Stimulated activated CD4-positive, alpha-beta T cell treated with anti-CD3 and anti-CD28 coated beads, Interleukin-12 subunit alpha, Interleukin-12 subunit beta, amount 100 ng/mL, for 4 hours (primary cell): ENCODE data around the gene IGFBP5.
A peak's percentile ranks its signal among the peaks of the same experiment; 100 is the strongest.

Source experiments
- DNase-seq: peaks from one replicate; pipeline ENCODE4 v3.0.0-alpha.2; 2020

IGFBP5 gene

DNA sequence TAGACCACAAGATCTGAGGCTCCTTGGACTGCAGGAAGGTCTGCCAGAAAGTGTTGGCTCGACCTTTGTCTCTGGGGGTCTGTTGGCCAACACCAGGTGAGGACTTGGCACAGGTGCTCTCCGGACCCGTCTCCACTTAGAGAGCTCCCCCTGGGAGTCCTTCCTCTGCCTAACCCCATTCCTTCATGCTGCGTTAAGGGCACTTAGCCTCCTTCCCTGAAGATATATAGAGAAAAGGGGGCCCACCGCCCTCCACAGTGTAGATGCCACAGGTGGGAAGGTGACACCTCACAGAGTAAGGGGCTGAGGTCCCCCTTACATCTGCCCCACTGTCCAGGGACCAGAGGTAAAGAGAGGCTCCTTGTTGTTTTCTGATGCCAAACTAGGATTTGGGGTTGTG is 8.2 kb downstream of the IGFBP5 start:
- no peak for DNase-seq

DNA sequence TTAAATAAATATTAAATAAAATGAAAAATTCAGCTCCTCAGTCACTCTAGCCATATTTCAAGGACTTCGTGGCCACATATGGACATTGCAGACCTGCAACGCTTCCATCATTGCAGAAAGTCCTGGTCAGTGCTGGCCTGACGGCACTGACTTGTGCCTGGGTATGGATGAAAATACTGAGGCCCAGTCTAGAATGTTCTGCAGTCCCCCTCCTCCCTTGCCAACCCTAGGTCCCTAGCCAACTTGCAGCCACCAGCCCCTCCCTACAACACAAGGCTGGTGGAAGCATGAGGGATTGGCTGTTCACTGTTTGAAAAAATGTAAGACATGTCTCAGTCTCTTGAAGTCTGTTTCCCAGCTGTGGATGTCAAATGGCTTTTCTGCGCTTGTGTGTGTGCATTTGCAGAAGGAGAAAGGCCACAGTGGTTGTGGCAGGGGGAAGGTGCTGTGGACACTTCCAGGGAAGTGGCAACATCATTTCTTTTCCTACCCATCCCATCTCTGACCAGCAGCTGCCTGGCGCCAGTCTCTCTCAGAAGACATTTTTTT is 9.9 kb downstream of the IGFBP5 start:
- no peak for DNase-seq

DNA sequence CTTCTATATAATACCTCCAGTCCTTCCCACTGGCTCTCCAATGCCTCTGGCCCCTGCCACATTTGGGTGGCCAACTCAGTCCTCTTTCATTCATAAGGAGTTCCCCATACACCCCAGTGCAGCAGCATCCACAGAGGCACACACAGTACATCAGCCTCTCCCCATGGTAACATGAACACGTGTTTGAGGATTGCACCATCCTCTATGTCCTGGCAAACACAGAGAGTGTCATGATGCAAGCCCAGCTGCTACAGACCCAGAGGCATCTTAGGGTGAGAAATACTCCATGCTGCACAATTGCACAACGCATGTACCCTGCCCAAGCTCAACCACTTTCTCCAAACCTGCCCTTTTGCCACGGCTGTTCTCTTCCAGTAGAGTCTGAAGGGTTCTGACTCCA is 11.5 kb downstream of the IGFBP5 start:
- no peak for DNase-seq

GRCh38 chr2:216681683-216682082 is 13.7 kb downstream of the IGFBP5 start:
- DNase-seq: no peak

DNA sequence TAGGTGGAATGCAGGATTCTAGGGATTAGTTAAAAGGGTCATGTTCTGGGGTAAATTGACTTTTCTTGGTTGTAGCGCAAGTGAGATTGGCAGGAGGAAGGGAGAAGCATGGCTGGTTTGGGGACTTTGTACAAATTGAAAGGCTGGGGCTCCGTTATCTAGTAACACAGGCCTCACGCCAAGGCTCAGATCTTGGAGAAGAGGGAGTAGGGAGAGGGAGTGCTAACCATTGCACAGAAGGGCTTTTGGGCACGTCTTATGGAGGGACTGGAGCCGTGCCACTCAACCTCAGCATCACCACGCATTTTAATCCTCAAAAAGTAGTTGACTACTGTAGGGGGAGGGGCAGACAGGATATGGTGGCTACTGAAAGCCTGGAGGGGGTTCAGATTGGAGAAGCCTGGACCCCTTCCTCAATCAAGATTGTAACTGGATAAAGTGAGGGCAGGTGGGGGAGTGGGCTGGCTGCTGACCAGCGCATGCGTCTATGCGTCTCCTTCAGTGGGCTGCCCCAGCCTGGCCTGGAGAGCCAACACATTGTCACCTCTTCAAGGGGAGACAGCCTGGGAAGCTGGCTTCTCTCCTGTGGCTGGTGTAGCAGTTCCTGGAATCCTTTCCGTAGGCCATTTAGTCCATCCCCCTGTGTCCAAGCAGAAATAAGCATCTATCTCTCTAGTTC is 14.3 kb downstream of the IGFBP5 start:
- no peak for DNase-seq

DNA sequence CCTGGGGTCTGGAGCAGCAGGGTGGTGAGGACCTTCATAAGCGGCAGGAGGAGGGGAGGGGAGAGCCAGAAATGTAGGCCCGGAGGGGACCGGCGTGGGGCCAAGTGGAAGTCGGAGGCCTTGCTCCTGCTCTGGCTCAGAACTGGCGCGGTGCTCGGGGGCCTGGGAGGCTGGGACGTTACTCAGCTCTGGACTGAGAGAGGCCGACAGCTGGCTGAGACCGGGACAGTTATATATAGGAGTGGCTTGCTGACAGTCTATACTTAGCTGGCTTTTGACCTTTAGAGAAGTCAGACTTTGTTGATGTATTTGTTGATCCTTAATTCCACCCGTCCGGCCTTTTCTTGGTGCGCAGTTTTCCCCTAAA is 15.7 kb downstream of the IGFBP5 start:
- no peak for DNase-seq

DNA sequence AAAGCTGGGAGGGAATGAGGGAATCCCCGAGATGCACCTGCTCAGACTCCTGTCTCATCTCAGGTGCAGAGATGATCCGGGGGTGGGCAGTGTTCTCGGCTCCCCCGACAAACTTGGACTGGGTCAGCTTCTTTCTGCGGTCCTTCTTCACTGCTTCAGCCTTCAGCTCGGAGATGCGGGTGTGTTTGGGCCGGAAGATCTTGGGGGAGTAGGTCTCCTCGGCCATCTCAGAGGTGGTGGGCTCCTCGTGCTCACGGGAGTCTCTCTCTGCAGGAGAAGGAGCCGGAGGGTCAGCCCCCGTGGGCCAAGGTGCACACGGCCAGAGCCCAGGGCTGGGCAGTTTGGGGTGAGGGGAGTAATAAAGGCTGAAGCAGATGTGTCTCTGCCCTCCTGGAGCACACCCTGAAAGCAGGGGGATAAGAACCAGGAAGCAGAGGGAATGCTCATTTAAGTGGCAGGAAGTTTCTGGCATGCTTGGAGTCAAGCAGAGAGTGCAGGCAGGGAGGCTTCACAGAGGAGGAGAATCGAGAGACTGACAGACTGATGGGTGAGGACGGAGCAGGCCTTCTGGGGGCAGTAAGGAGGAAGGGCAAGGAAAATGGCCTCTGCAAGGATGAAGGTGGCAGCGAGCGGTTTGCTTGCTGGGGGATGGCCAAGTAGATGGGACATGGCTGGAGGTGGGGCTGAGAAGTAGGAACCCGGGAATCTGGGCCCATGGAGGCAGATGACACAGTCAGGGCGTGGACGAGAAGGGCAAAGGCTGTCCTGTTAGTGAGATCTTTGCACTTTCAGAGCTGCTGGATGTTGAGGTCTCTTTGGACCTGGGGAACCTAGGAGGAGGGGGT is 16.3 kb downstream of the IGFBP5 start:
- no peak for DNase-seq

DNA sequence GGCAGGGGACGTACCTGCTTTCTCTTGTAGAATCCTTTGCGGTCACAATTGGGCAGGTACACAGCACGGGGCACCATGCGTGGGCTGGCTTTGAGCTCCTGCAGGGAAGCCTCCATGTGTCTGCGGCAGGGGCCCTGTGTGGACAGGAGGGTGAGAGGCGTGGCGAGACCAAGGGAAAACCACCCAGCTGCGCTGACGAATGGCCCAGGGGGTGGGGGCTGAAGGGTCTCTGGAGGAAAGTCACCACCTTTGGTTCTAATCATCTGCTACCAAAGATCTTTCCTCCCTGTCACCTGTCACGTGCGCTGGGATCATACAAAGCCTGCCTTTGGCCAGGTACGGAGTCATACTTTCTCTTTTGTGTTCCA is 17.3 kb downstream of the IGFBP5 start:
- DNase-seq: no peak

DNA sequence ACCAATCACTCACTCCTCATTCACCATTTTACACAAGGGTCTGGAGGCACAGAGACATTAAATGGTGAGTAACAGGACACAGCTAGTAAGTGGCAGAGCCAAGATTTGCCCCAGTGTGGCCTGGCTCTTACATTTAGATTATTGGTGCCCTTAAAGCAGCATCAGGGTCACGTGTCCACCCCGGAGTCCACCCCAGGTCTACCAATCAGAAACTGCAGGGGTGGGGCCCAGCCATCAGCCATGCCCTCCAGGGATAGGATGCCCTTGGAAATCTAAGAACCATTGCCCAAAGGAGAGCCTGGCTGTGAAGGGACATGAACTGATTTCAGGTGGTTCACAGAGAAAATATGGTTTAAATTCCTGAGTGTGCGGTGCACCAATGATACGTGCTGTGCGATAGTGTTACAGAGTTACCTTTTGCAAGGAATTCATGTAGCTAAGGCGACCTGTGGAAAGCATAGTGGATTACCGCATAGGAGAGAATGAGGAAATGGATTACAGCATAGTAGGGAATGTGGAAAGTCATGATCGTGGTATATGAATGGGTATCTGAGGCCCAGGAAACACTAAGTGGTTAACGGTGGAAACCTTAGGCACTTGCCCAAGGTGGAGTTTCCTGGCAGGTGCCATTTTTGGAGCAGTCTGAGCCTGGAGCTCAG is 17.8 kb downstream of the IGFBP5 start:
- DNase-seq: no peak

DNA sequence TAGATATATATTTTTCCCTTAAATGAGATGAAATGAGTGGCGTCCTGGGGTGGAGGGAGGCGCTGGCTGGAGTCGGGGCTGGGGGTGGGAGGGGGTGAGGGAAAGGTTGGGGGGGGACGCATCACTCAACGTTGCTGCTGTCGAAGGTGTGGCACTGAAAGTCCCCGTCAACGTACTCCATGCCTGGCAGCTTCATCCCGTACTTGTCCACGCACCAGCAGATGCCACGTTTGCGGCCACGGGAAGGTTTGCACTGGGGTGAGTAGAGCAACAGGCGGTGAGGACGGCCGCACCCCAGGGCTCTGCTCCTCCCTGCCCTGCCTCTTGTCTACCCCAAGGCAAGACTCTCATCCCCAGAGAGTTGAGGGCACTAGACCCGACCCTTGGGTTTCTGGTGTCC is 18.7 kb downstream of the IGFBP5 start:
- no peak for DNase-seq

- no peak for DNase-seq
These were observed 21.0 kb downstream of the IGFBP5 start for GRCh38 chr2:216674376-216674775.

DNA sequence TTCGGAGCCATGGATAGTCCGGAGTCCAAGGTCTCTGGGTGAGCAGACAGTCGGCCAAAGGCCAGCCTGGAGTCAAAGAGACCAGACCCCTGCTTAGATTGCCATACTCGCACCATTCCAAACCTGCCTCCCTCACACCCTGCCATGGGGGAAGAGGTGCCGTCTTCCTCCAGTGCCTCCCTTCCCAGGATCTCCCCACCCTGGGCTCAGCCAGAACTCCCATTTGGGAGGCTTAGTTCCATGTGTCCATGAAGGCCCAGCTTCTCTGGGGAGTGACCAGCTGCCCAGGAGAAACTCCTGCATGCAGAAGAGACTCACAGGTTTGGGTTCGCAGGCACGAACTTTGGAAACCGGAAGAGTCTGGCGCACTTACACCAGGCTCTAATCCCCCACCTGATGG is 21.7 kb downstream of the IGFBP5 start:
- DNase-seq: no peak

- no peak for DNase-seq
These were observed 22.3 kb downstream of the IGFBP5 start for GRCh38 chr2:216673021-216673420.

DNA sequence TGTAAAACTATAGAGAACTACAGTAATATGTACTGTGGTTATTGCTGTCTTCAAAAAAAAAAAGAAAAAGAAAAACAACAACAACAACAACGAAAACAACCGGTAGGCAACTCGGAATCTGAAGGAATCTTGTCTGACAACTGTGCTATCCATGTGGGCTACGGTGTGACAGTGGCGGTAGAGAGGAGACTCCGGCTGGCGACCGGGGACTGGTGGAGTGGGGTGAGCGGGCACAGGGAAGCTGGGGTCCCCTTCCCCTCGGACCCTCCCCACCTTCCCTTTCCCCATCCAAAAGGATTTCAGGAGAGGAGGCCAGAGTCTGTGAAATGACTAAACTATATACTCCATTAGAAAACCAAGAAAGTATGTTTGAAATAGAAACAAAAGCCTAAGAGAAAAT is 22.9 kb downstream of the IGFBP5 start:
- DNase-seq: no peak

GRCh38 chr2:216671791-216672343 is 23.5 kb downstream of the IGFBP5 start:
- no peak for DNase-seq

- no peak for DNase-seq
These were observed 24.3 kb downstream of the IGFBP5 start for GRCh38 chr2:216671081-216671411.

GRCh38 chr2:216670266-216671080 is 24.9 kb downstream of the IGFBP5 start:
- no peak for DNase-seq

- peak; percentile 58 for DNase-seq
These were observed 28.7 kb downstream of the IGFBP5 start for GRCh38 chr2:216666461-216667233.

DNA sequence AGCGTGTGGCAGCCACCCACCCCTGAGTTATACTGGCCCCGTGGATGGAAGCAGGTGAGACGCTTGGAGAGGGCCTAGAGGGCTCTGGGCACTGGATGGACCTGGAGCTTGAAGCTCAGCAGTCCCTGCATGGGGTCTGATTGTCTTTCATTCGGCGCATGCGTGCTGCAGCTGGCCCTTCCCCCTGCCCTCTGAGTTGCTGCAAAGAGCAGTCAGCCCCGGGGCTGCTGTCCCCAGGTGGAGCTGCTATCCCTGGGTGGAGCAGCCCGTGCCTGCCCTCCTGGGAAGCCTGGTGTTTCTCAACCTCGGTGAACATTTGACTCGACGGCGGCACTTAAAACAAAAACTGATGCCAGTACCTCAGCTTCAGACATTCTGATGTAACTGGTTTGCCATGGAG is 29.6 kb downstream of the IGFBP5 start:
- DNase-seq: no peak

GRCh38 chr2:216665242-216665641 is 30.1 kb downstream of the IGFBP5 start:
- DNase-seq: no peak

- DNase-seq: no peak
These were observed 30.7 kb downstream of the IGFBP5 start for GRCh38 chr2:216664593-216665034.

DNA sequence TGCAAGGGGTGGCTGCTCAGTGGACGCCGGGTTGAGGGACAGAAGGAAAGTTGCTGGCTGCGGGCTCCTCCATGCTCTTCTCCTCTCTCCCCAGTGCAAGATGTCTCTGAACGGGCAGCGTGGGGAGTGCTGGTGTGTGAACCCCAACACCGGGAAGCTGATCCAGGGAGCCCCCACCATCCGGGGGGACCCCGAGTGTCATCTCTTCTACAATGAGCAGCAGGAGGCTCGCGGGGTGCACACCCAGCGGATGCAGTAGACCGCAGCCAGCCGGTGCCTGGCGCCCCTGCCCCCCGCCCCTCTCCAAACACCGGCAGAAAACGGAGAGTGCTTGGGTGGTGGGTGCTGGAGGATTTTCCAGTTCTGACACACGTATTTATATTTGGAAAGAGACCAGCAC is 31.5 kb downstream of the IGFBP5 start:
- no peak for DNase-seq
